LoVo (cell line): Measurements from ENCODE around the gene CELF4.
"Not testable (repeated sequence)": the region's sequence is repeated elsewhere in the genome, so short reads cannot be mapped to it uniquely, and the experiment has no call there.

ENCODE experiments used
- DNase-seq: peaks from one replicate; pipeline ENCODE4 v3.0.0-alpha.2; 2016; ENCODE audit warnings: low spot score

CELF4 gene

GRCh38 chr18:37389684-37390368, 175.8 kb downstream of the CELF4 start:
- DNase-seq = no peak

GRCh38 chr18:37389041-37389440, 176.6 kb downstream of the CELF4 start:
- DNase-seq = no peak

DNA sequence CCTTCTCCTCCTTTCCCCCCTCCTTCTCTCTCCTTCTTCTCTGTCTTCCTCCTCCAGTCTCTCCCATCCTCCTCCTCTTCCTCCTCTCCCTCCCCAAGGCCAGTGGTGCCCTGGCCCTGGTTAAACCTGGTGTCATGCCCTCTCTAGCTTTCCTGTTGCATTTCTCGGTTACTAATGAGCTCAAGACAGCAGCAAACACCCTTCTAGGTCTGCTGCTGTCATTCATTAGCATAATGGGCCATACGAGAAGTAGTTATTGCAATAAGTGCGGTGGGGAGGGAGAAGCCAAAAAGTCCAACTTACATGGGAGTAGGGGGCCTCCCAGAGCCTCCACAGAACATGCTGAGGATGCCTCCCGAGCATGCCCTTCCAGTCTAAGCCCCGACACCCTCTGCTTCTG, 177.2 kb downstream of the CELF4 start:
- DNase-seq = no peak

DNA sequence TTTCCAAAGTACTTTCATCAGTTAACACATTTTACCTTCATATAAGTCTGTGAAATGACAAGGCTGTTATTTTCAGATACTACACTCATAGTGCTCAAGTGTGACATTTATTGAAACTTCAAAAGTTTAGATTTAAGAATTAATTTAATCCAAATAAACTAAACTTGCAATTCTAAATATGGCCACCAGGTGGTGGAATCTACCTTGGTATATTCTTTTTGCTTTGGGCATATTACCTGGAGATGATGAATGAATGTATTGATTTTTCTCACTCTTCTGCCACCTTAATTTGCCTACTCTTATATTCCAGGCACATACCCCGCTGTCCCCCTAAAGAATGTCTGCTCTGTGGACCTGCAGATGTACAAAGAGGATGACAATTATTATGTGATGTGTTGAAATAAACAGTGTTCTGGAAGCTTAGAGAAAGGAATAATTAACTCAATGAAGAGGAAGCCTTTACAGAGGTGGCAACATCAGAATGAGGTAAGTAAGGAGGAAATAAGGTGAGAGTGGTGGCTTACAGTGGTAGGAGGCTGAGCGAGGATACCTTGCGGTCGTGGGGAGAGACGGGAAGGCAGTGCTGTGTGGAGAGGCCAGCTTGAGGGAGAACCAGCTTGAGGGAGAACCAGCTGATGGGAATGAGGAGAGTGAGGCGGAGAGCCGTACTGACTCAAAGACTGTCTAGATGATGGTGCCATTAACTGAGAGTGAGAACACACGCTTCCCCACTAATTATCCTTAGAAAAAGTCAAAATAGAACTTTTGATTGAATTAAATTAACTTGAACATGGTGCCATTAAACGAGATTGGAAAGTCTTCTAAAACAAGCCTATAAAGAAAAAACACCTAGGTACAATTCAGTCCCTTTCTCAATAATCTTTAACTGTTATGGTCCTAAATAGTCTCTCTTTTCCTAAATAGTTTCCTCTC, 179.5 kb downstream of the CELF4 start:
- DNase-seq = peak; percentile 43

DNA sequence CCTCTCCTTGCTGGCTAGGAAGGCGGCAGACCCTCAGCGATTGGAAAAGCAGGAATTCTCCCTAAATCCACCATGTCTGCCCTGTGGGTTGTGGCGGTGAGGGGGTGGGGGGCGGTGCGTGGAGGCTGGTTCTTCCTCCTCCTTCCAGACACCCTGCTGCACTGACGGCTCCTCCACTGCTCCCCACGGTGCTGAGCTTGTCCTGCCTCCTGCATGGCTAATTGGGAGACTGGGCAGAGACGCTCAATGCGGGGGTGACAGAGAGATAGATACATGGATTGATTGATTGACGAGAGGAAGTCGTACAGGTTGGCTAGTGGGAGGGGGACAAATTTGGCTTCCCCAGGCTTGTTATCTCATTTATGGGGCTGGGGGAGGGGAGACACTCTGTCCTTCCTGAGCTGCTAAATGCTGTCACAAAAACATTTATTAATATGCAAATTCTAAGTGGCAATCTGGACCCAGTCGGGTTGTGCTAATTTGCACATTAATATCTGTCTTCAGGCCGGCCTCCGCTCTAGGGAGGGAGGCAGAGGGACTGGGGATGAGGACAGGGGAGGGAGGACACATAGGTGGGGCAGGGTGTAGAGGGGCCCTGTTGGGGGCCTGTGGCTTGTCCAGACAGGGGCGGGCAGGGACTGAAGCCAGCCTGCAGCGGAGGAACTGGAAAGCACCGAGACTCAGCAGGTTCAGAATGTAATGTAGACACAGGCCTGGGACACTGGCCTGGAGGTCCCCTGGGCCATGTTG, 181.6 kb downstream of the CELF4 start:
- DNase-seq = no peak

- DNase-seq = no peak
Measured at GRCh38 chr18:37383036-37383785, 182.4 kb downstream of the CELF4 start.

DNA sequence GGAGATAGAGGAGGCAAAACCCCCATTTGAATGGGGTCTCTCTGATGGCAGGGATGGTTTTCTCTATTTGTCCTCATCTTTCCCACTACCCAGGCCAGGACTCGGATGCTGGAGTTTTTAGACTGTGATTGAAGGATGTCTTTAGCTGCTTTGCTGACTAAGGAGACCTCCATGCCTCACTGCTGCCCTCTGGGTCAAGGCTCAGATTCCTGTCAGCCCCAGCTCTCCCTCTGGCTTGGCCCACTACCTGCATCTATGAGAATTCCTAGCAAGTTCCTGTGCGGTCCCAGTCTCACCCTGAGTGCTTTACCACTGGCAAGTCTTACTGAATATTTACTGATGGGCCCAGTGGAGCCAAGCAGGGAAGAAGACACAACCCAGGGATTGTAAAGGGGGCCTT, 184.0 kb downstream of the CELF4 start:
- no peak for DNase-seq

DNA sequence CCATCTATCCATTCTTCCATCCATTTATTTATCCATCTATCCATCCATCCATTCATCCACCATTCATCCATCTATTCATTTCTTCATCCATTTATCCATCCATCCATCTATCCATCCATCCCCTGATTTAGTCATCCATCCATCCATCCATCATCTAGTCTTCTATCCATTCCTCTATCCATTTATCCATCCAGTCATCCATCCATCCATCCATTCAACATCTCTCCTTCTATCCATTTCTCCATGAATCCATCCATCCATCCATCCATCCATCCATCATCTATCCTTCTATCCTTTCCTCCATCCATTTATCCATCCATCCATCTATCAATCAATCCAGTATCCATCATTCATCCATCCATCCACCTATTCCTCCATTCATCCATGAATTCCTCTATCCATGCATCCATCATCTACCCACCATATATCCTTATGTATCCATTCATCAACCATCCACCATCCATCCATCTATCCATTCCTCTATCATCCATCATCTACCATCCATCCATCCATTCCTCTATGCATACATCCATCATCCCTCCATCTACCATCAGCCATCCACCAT, 185.0 kb downstream of the CELF4 start:
- no peak for DNase-seq

- no peak for DNase-seq
Measured at GRCh38 chr18:37378336-37379010, 187.1 kb downstream of the CELF4 start.

DNA sequence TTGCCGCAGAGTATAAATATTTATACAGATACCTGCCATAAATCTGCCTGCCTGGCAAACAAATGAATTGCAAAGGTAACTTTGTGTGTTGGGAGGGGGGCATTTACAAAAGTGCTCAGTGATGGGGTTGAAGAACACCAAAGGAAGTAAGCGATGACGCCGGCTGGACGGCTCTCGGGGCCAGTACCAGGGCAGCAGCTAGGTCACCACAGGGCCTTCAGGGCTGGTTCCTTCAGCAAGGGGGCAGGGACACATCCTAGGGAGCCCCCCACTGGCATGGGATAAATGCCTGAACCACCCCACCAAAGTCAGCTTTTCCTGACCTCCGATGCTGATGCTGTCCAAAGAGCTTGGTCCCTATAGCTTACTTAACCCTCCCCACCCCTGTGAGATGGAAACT, 190.4 kb downstream of the CELF4 start:
- no peak for DNase-seq

- no peak for DNase-seq
Measured at GRCh38 chr18:37368110-37368954, 197.3 kb downstream of the CELF4 start.

GRCh38 chr18:37364237-37364636, 201.4 kb downstream of the CELF4 start:
- peak; percentile 18 for DNase-seq

GRCh38 chr18:37362158-37362890, 203.3 kb downstream of the CELF4 start:
- DNase-seq = no peak

GRCh38 chr18:37361335-37362157, 204.1 kb downstream of the CELF4 start:
- DNase-seq = no peak

DNA sequence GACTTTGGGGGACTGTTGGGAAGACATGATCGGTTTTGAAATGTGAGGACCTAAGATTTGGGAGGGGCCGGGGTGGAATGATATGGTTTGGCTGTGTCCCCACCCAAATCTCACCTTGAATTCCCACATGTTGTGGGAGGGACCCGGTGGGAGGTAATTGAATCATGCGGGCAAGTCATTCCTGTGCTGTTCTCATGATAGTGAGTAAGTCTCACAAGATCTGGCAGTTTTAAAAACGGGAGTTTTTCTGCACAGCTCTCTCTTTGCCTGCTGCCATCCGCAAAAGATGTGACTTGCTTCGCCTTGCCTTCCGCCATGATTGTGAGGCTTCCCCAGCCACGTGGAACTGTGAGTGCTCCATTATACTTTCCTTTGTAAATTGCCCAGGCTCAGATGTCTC, 207.5 kb downstream of the CELF4 start:
- not testable (repeated sequence) for DNase-seq

DNA sequence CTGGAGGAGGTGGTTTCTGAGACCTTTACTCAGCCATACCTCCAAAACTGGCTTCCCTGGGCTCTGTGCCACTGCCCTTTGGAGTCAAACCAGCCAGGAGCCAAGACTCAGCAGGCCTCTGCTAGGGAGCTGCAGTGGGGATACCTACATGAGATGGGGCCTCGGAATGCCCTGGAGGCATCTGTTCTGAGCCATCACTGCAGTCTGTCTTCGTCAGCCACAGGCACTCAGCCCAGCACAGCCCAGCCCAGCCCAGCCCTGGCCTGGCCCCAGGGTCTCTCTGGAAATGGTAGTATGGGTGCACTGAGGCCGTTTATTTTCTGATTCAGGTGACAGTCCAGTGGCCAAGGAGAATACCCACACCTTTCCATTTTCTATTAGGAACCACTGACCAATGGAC, 209.8 kb downstream of the CELF4 start:
- no peak for DNase-seq

DNA sequence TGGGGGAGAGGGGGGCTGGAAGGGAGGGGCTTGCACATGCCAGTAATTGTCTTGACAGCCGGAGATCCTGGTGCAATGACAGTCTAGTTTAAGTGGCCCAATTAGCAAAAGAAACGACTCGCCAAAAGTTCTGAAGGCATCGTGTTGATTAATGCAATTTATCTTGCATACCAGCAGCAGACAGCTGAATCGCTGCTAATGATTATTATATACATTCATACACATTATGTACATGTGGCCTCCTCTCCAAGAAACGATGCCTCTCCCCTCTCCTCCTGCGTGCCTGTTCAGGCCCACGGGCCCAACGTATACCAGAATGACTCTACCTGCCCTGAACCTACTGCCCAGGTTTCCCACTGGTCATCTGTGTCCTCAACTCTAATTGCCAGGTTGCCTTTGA, 214.5 kb downstream of the CELF4 start:
- DNase-seq = no peak

DNA sequence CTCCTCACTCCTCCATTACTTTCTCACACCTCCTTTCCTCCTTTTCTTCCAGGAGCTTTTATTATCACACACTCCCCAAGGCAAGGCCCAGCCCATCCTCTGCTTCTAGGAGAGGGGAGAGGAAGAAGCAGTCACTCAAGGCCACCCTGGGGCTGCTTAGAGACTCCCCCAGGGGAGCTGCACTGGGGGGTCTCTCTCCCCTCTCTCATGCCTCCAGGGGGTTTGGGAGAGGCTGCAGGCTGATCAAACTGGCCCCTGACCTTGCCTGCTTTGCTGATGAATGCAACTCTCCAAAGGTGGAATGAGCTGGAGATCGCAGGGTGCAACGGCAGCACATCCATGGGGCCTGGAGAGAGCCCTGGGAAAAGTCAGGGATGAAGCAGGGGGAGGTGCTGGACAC, 216.9 kb downstream of the CELF4 start:
- no peak for DNase-seq
